ENCODE data around the gene MRTFA. TPM values are rescaled to one million over a fixed set of nuclear protein-coding genes. Genes with fewer than 3 reads are reported as not detected.
A peak's percentile ranks its signal among the peaks of the same experiment; 100 is the strongest.
"Not testable (repeated sequence)": the region's sequence is repeated elsewhere in the genome, so short reads cannot be mapped to it uniquely, and the experiment has no call there.

Gene MRTFA
- total RNA-seq, 1 donor from 2014 or later, result 26.4 TPM

GRCh38 chr22:40519284-40519947 is 117.1 kb downstream of the MRTFA start:
- no peak for ATAC-seq (ENCODE audit: poor library complexity)
- DNase-seq, result no peak
- intact Hi-C loops (cut with DNase I), result no loop called here

- DNase-seq, result no peak
- intact Hi-C loops (cut with DNase I), result no loop called here
- ATAC-seq (ENCODE audit: poor library complexity), result no peak
Measured at GRCh38 chr22:40518840-40519239, 117.7 kb downstream of the MRTFA start.

- DNase-seq, result no peak
- ATAC-seq (ENCODE audit: poor library complexity), result no peak
- intact Hi-C loops (cut with DNase I), result no loop called here
Measured at GRCh38 chr22:40517631-40518030, 118.9 kb downstream of the MRTFA start.

- intact Hi-C loops (cut with DNase I), result no loop called here
- ATAC-seq (ENCODE audit: poor library complexity), result no peak
- no peak for DNase-seq
Measured at GRCh38 chr22:40516416-40516815, 120.1 kb downstream of the MRTFA start.

- ATAC-seq (ENCODE audit: poor library complexity) (peak; percentile 77), DNase-seq (no peak)
- intact Hi-C loops (cut with DNase I), result no loop called here
Measured at GRCh38 chr22:40512426-40513136, 123.9 kb downstream of the MRTFA start.

- intact Hi-C loops (cut with DNase I), result no loop called here
- DNase-seq, result no peak
- no peak for ATAC-seq (ENCODE audit: poor library complexity)
Measured at GRCh38 chr22:40511604-40512003, 124.9 kb downstream of the MRTFA start.

- ATAC-seq (ENCODE audit: poor library complexity), result no peak
- intact Hi-C loops (cut with DNase I), result no loop called here
Measured at GRCh38 chr22:40510631-40511364, 125.7 kb downstream of the MRTFA start.

GRCh38 chr22:40509401-40510134 is 127.0 kb downstream of the MRTFA start:
- peak; percentile 71 for DNase-seq
- ATAC-seq (ENCODE audit: poor library complexity), result peak; percentile 70
- intact Hi-C loops (cut with DNase I), result no loop called here

More at GRCh38 chr22:40510631-40511364, 125.7 kb downstream of the MRTFA start:
- no peak for DNase-seq

GRCh38 chr22:40508046-40508445 is 128.5 kb downstream of the MRTFA start:
- intact Hi-C loops (cut with DNase I); ATAC-seq (ENCODE audit: poor library complexity); DNase-seq: not testable (repeated sequence)

- ATAC-seq (ENCODE audit: poor library complexity) (no peak), DNase-seq (no peak)
- intact Hi-C loops (cut with DNase I), result no loop called here
Measured at GRCh38 chr22:40507491-40507890, 129.0 kb downstream of the MRTFA start.

GRCh38 chr22:40506762-40507161 is 129.8 kb downstream of the MRTFA start:
- DNase-seq (no peak), ATAC-seq (ENCODE audit: poor library complexity) (no peak)
- intact Hi-C loops (cut with DNase I), result no loop called here

- no peak for ATAC-seq (ENCODE audit: poor library complexity)
- DNase-seq, result no peak
- intact Hi-C loops (cut with DNase I), result no loop called here
Measured at GRCh38 chr22:40504285-40505249, 132.0 kb downstream of the MRTFA start.

- no peak for ATAC-seq (ENCODE audit: poor library complexity)
- intact Hi-C loops (cut with DNase I), result no loop called here
- no peak for DNase-seq
Measured at GRCh38 chr22:40502919-40503318, 133.6 kb downstream of the MRTFA start.

GRCh38 chr22:40500465-40500786 is 136.1 kb downstream of the MRTFA start:
- intact Hi-C loops (cut with DNase I); ATAC-seq (ENCODE audit: poor library complexity); DNase-seq: not testable (repeated sequence)

- no peak for DNase-seq
- intact Hi-C loops (cut with DNase I), result no loop called here
- peak; percentile 94 for ATAC-seq (ENCODE audit: poor library complexity)
Measured at GRCh38 chr22:40499209-40499623, 137.3 kb downstream of the MRTFA start.

- intact Hi-C loops (cut with DNase I), result no loop called here
Measured at GRCh38 chr22:40498420-40499208, 137.9 kb downstream of the MRTFA start.

GRCh38 chr22:40493441-40493840 is 143.1 kb downstream of the MRTFA start:
- intact Hi-C loops (cut with DNase I), result no loop called here

More at GRCh38 chr22:40498420-40499208, 137.9 kb downstream of the MRTFA start:
- DNase-seq, result no peak
- peak; percentile 18 for ATAC-seq (ENCODE audit: poor library complexity)

More at GRCh38 chr22:40493441-40493840, 143.1 kb downstream of the MRTFA start:
- ATAC-seq (ENCODE audit: poor library complexity), result no peak
- DNase-seq, result no peak

All from Right ventricle myocardium superior (tissue), 1 donor.